SHP77 (cell line): ENCODE measurements around the gene EID2.

ENCODE experiments used
- DNase-seq, 2 experiments: peaks; one replicate each; lab custom pipeline; 2025; lab: John Stamatoyannopoulos, UW

EID2 gene

GRCh38 chr19:39502640-39503417, 37.1 kb downstream of the EID2 start:
- DNase-seq: no peak

GRCh38 chr19:39501340-39501739, 38.6 kb downstream of the EID2 start:
- DNase-seq: no peak

GRCh38 chr19:39500543-39500942, 39.4 kb downstream of the EID2 start:
- no peak for DNase-seq

- DNase-seq: no peak
Observed at GRCh38 chr19:39499932-39500331, 40.0 kb downstream of the EID2 start.

- DNase-seq: peak; percentile 88 to 89
Observed at GRCh38 chr19:39498798-39499642, 40.9 kb downstream of the EID2 start, which contains the start of gene DLL3. DLL3 (plus strand) TSS chr19:39498947; CDS start chr19:39498975, 28 bp downstream.

GRCh38 chr19:39497996-39498797, 41.8 kb downstream of the EID2 start:
- DNase-seq: peak; percentile 95 to 97

GRCh38 chr19:39497701-39497995, 42.3 kb downstream of the EID2 start:
- no peak for DNase-seq

DNA sequence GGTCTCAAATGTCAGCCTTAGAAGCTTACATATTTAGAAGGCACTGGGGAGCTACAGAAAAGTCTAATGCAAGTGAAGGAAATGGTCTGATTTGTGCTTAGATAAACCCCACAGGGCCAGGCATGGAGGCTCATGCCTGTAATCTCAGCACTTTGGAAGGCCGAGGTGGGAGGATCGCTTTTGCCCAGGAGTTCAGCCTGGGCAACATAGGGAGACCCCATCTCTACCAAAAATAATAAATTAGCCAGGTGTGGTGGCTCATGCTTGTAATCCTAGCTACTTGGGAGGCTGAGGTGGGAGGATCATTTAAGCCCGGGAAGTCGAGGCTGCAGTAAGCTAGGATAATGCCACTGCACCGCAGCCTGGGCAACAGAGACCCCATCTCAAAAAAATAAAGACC, 43.9 kb downstream of the EID2 start:
- DNase-seq: no peak

DNA sequence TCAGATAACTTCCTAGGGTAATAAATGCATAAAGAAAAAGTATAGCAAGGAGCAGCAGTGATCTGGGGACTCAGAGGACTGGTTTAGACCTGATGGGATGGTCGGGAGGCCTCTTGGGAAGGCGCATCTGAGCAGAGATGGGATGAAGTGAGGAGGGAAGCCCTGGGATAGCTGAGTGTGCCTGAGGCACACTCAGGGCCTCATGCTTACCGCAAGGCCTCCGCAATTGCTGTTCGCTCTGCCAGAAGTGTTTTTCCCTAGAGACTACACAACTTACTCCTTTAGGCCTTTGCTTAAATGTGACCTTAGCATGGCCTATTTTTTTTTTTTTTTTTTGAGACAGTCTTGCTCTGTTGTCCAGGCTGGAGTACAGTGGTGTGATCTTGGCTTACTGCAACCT, 45.3 kb downstream of the EID2 start:
- no peak for DNase-seq

- DNase-seq: no peak
Observed at GRCh38 chr19:39492788-39493187, 47.2 kb downstream of the EID2 start.

- DNase-seq: no peak
Observed at GRCh38 chr19:39492225-39492624, 47.7 kb downstream of the EID2 start.

- no peak for DNase-seq
Observed at GRCh38 chr19:39489756-39490155, 50.2 kb downstream of the EID2 start.
